Suprapubic skin (tissue), 4 donors: ENCODE results near the gene GALNT18.

ENCODE experiments used
- EP300 ChIP-seq: sonication (generic); formaldehyde crosslinking; IDR thresholded peaks from one replicate; pipeline ENCODE4 v1.6.1; 2017; ENCODE audit warnings: antibody characterized with exemption
- POLR2A ChIP-seq, 2 donors: fragments of 450-650 bp; IDR thresholded peaks; one replicate each; pipeline ENCODE4 v1.6.1; 2017; ENCODE audit warnings: antibody characterized with exemption in 2 of 2, mild to moderate bottlenecking in 2 of 2, moderate library complexity in 2 of 2
- POLR2AphosphoS5 ChIP-seq, 3 donors: sonication (generic); formaldehyde crosslinking; IDR thresholded peaks; one replicate each; pipeline ENCODE4 v1.6.1; 2017; ENCODE audit warnings: antibody characterized with exemption in 3 of 3
- TF ChIP-seq, protein P1 (sequence below), 2 donors: fragments of 200-600 bp in 1 of 2; fragments of 450-650 bp in 1 of 2; sonication (generic) in 1 of 2; IDR thresholded peaks; one replicate each; pipeline ENCODE4 v1.5.1; 2016 to 2019; ENCODE audit warnings: antibody characterized with exemption in 2 of 2, mild to moderate bottlenecking in 1 of 2, moderate library complexity in 1 of 2

DNA sequence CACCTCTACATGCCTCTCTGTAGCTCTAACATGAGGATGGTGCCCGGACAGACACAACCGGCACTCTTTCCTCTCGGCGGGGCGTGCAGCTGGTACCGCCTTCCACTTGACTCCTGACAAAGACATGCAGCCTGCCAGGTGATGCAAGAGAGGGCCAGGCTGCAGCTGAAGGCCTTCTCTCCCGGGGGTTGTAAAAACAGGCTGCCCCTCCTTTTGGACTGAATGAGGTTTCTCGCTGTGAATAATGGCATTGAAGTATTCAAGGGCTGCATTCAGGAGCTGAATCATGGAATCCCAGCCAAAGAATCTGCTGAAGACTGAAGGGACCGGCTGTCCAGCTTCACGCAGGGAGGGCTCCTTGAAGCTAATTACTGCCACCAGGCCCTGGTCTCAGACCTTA, 110.9 kb downstream of the GALNT18 start:
- TF ChIP-seq, protein P1, sequence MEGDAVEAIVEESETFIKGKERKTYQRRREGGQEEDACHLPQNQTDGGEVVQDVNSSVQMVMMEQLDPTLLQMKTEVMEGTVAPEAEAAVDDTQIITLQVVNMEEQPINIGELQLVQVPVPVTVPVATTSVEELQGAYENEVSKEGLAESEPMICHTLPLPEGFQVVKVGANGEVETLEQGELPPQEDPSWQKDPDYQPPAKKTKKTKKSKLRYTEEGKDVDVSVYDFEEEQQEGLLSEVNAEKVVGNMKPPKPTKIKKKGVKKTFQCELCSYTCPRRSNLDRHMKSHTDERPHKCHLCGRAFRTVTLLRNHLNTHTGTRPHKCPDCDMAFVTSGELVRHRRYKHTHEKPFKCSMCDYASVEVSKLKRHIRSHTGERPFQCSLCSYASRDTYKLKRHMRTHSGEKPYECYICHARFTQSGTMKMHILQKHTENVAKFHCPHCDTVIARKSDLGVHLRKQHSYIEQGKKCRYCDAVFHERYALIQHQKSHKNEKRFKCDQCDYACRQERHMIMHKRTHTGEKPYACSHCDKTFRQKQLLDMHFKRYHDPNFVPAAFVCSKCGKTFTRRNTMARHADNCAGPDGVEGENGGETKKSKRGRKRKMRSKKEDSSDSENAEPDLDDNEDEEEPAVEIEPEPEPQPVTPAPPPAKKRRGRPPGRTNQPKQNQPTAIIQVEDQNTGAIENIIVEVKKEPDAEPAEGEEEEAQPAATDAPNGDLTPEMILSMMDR (IDR thresholded peaks at IDR 0.05) = no peak
- TF ChIP-seq POLR2A (IDR thresholded peaks at IDR 0.05) (no peak), POLR2AphosphoS5 (IDR thresholded peaks at IDR 0.05) (no peak), EP300 (no peak)
